Stromal cell of bone marrow (primary cell): ENCODE results near the gene PRRT3.
"Not testable (repeated sequence)": the region's sequence is repeated elsewhere in the genome, so short reads cannot be mapped to it uniquely, and the experiment has no call there.

ENCODE experiments used
- DNase-seq: peaks from one replicate; pipeline ENCODE4 v3.0.0-alpha.2; 2012; ENCODE audit warnings: low read depth

Gene PRRT3

DNA sequence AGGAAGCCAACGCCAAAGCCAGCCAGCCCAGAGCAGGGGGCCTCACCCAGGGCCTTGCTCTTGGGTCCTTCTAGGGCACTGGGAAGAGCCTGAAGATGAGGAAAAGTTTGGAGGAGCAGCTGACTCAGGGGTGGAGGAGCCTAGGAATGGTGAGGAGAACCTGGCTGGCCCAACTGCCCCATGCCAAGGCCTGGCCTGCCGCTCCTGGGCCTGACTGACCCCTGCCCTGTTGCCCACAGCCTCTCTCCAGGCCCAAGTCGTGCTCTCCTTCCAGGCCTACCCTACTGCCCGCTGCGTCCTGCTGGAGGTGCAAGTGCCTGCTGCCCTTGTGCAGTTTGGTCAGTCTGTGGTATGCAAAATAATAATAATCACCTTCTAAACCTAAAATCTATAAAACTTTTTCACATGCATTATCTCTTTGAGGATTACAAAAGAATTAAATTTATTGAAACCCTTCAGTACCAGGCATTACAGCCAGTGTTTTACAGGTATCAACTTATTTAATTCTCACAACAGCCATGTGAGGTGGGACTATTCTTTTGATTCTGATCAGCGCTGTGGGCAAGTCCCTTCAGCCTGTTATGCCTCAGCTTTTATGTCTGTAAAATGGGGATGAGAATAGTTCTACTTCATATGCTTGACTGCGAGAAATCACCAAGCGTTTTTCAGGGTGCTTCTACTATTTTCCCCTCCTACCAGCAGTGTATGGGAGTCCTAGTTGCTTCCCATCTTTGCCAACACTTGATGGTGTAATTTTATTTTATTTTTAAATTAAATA, 33.8 kb downstream of the PRRT3 start:
- DNase-seq, result no peak

DNA sequence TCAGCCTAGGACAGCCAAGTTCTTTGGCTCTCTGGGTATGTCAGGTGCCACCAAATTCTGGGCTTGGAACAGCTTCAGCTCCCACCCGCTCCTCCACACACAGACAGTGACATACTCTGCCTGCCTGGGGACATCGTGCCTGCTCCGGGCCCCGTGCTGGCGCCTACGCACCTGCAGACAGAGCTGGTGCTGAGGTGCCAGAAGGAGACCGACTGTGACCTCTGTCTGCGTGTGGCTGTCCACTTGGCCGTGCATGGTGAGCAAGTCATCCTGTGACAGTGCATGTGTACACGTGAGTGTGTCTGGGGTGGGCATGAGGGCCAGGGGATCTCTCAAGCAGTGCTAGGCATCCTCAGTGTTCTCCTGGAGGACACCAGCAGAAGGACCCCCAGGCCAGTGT, 34.4 kb downstream of the PRRT3 start:
- DNase-seq, result no peak

DNA sequence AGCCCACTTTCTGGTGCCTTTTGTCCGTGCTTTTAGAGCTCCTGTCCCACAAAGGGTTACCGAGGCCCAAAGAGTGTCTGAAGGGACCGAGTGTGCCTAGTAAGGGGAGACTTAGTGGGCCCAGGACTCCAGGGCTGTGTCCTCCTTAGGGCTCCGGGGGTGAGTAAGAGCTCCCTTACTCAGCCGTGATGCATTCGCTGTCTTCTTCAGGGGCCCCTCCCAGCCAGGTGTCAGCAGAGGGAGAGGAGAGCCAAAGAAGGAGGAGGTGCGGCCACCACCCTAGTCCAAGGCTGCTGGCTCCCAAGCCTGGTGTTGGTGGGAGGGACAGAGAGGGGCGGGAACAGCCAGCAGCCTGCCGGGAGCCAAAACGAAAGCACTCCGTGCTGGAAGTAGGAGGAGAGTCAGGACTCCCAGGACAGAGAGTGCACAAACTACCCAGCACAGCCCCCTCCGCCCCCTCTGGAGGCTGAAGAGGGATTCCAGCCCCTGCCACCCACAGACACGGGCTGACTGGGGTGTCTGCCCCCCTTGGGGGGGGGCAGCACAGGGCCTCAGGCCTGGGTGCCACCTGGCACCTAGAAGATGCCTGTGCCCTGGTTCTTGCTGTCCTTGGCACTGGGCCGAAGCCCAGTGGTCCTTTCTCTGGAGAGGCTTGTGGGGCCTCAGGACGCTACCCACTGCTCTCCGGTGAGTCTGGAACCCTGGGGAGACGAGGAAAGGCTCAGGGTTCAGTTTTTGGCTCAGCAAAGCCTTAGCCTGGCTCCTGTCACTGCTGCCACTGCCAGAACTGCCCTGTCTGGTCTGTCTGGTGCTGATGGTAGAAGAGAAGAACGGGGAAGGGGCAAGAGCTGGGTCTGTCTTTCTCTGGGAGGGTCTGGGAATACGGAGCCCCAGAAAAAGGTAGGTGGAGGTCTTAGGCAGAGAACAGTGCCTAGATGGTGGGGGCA, 35.2 kb downstream of the PRRT3 start, which contains the start of gene IL17RC:
Gene IL17RC, plus strand, starts transcription at position 365 of the 947 bp plus-strand sequence. Its CDS starts 218 bp downstream, at position 583.
- DNase-seq, result peak; percentile 79

DNA sequence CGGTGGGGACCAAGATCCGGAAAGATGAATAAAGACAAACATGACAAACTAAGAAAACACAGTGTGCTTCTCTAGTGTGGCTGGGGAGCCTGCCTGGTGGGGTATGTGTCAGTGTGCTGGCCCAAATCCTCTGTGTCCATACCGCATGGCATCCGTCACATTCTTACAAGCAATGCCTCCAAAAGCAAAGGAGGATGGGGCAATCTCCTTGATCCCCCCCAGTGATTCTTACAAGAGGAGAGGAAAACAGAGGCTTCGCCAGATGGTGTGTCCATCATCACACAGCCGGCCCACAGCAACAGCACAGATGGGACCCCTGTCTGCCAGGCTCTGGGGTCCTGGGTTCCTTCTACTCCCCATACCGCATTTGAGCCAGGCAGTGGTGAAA, 35.9 kb downstream of the PRRT3 start:
- DNase-seq, result peak; percentile 56

DNA sequence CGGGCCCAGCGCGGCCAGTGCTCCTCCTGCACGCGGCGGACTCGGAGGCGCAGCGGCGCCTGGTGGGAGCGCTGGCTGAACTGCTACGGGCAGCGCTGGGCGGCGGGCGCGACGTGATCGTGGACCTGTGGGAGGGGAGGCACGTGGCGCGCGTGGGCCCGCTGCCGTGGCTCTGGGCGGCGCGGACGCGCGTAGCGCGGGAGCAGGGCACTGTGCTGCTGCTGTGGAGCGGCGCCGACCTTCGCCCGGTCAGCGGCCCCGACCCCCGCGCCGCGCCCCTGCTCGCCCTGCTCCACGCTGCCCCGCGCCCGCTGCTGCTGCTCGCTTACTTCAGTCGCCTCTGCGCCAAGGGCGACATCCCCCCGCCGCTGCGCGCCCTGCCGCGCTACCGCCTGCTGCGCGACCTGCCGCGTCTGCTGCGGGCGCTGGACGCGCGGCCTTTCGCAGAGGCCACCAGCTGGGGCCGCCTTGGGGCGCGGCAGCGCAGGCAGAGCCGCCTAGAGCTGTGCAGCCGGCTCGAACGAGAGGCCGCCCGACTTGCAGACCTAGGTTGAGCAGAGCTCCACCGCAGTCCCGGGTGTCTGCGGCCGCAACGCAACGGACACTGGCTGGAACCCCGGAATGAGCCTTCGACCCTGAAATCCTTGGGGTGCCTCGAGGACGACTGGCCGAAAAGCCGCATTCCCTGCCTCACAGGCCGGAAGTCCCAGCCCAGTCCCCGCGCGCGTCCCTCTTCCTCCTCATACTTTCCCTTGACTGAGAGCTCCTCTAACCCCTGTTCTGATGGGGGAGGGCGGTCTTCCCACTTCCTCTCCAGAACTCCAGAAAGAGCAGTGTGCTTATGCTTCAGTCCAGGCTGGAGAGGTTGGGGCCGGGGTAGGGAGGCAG, 36.7 kb downstream of the PRRT3 start:
- no peak for DNase-seq

- DNase-seq, result no peak
Observed at GRCh38 chr3:9914559-9915253, 37.5 kb downstream of the PRRT3 start.

DNA sequence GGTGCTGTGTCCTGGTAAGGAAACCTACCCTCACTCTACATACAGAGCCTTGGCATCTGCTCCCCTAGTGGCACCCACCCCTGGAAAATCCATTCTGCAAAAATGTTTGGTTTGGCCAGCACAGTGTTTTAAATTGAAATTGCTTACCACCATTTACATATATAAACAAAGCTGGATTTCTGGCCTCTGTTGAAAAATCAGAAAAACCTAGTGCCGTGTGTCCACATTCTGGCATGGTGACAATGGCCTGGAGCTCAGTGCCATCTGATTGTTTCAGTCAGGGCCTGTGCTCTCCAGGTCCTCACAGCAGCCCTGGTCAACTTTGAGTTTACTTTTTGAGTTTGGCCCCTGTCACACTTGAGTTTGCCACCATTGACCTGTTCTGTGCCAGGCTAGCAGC, 38.2 kb downstream of the PRRT3 start:
- no peak for DNase-seq

GRCh38 chr3:9913601-9914000, 38.6 kb downstream of the PRRT3 start:
- DNase-seq, result no peak

GRCh38 chr3:9912294-9912935, 39.8 kb downstream of the PRRT3 start:
- DNase-seq, result no peak

- no peak for DNase-seq
Observed at GRCh38 chr3:9911863-9912262, 40.3 kb downstream of the PRRT3 start.

- no peak for DNase-seq
Observed at GRCh38 chr3:9909221-9910013, 42.8 kb downstream of the PRRT3 start.

- no peak for DNase-seq
Observed at GRCh38 chr3:9908286-9908685, 43.9 kb downstream of the PRRT3 start.

GRCh38 chr3:9906480-9906879, 45.7 kb downstream of the PRRT3 start:
- no peak for DNase-seq

DNA sequence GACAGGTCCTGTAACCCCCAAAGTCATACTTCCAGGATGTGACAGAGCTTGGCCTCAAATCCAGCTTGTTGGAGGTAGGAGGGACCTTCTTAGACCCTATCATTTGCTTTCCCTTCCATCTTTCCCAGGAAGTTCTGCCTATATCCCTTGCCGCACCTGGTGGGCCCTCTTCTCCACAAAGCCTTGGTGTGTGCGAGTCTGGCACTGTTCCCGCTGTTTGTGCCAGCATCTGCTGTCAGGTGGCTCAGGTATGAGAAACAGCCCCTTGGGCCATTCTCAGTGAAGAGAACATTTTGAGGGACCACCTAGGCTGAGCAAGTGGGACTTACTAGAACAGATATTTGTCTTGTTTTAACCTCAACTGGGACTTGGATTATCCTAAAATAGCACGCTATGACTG, 48.3 kb downstream of the PRRT3 start:
- no peak for DNase-seq

- no peak for DNase-seq
Observed at GRCh38 chr3:9903238-9903624, 49.0 kb downstream of the PRRT3 start.

DNA sequence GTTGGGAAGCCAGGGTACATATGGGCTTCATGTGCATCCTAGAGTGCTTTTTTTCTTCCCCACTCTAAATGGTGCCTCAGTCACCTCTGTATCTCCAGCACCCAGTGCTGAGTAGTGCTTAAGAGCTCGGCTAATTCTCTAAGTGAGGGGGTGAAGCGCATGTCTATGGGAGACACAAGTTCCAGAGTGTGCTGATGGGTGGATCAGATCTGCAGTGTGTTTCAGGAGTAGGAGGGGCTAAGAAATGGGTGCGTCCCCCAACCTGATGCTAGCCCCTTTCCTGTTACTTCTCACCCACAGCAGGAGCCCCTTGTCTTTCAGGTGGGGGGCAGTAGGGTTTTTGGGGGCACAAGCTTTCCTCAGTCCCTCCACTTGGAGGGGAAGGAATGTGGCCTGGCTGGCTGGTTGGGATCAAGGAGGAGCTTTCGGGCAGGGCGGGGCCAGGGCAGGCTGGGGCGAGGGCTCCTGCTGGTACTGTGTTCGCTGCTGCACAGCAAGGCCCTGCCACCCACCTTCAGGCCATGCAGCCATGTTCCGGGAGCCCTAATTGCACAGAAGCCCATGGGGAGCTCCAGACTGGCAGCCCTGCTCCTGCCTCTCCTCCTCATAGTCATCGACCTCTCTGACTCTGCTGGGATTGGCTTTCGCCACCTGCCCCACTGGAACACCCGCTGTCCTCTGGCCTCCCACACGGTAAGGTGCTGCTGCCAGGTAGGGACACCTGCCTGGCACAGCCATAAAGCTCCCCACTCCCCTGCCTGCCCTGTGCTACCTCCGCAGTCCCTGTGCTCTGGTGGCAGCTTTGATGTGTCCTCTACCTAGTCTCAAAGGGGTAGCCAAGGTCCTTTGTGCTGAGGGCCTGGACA, 49.6 kb downstream of the PRRT3 start, which contains the start of gene IL17RE:
Gene IL17RE, plus strand, starts transcription at position 477 of the 866 bp plus-strand sequence. Its CDS starts 85 bp downstream, at position 562.
- DNase-seq, result no peak

GRCh38 chr3:9901967-9902366, 50.2 kb downstream of the PRRT3 start:
- no peak for DNase-seq

- not testable (repeated sequence) for DNase-seq
Observed at GRCh38 chr3:9900965-9901415, 51.2 kb downstream of the PRRT3 start.

DNA sequence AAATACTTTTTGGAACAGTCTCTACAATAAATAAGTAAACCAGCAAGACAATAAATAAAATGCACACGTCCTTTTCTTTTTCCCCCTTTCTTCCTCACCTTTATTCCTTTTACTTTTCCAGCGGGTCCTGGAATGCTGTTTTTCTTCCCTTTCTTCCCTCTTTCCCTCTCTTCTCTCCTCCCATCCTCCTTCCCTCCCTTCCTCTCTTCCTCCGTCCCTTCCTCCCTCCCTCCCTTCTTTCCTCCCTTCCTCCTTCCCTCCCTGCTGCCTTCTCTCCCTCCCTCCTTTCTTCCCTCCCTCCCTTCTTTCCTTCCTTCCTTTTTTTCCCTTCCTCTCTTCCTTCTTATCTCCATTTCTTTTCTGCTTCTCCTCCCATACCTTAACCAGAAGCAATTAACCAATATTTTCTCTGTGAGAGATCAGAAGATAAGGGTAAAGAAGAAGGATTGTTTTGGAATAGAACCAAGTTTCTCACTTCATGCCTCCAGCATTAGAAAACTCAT, 52.9 kb downstream of the PRRT3 start:
- no peak for DNase-seq
